ENCODE results near the gene PTPRS.
"Not testable (repeated sequence)": the region's sequence is repeated elsewhere in the genome, so short reads cannot be mapped to it uniquely, and the experiment has no call there.

The PTPRS gene

GRCh38 chr19:5386841-5387240, 46.2 kb upstream of the PTPRS start:
- no peak overlapping the region for H2AFZ ChIP-seq (ENCODE audit: low read depth, low read length)
- peaks cover 3% of the 10 kb centered on the region for H3K9me3 ChIP-seq (ENCODE audit: insufficient read depth, low read length, severe bottlenecking)
- no peak for ATAC-seq (ENCODE audit: insufficient read depth, low read depth)
- TF ChIP-seq EZH2 (IDR thresholded peaks at IDR 0.05; ENCODE audit: borderline replicate concordance, low read depth, low read length, severe bottlenecking): no peak
- TF ChIP-seq CTCF (IDR thresholded peaks at IDR 0.05; ENCODE audit: borderline replicate concordance, extremely low read depth, low read length, poor library complexity, severe bottlenecking): no peak
- H3K4me3 ChIP-seq (ENCODE audit: low read depth in 1 of 2, low read length in 2 of 2): no peak overlapping the region
- no peak for DNase-seq
- H3K27me3 ChIP-seq (ENCODE audit: insufficient read depth, low read length, poor library complexity): no peaks in the 10 kb centered on the region
- no peaks in the 10 kb centered on the region for H4K20me1 ChIP-seq (ENCODE audit: insufficient read depth, low read length)
- H3K4me1 ChIP-seq (ENCODE audit: insufficient read depth, low read length): no peaks in the 10 kb centered on the region
- H3K36me3 ChIP-seq (ENCODE audit: insufficient read depth, low read length): no peaks in the 10 kb centered on the region
- H3K4me2 ChIP-seq (ENCODE audit: insufficient read depth, low read length): no peak overlapping the region
- no peak overlapping the region for H3K9ac ChIP-seq (ENCODE audit: low read depth, low read length)
- no peak overlapping the region for H3K27ac ChIP-seq (ENCODE audit: low read length)
- H3K79me2 ChIP-seq (ENCODE audit: insufficient read depth, low read length): no peaks in the 10 kb centered on the region

- H3K4me1 ChIP-seq (ENCODE audit: insufficient read depth, low read length); H3K27ac ChIP-seq (ENCODE audit: low read length); H3K36me3 ChIP-seq (ENCODE audit: insufficient read depth, low read length); H2AFZ ChIP-seq (ENCODE audit: low read depth, low read length); H3K9me3 ChIP-seq (ENCODE audit: insufficient read depth, low read length, severe bottlenecking); H3K27me3 ChIP-seq (ENCODE audit: insufficient read depth, low read length, poor library complexity); H4K20me1 ChIP-seq (ENCODE audit: insufficient read depth, low read length); H3K4me2 ChIP-seq (ENCODE audit: insufficient read depth, low read length); H3K79me2 ChIP-seq (ENCODE audit: insufficient read depth, low read length); ATAC-seq (ENCODE audit: insufficient read depth, low read depth); H3K4me3 ChIP-seq (ENCODE audit: low read depth in 1 of 2, low read length in 2 of 2); DNase-seq; H3K9ac ChIP-seq (ENCODE audit: low read depth, low read length): not testable (repeated sequence)
These were observed 40.6 kb upstream of the PTPRS start for GRCh38 chr19:5381197-5381596.

GRCh38 chr19:5380215-5380919, 39.8 kb upstream of the PTPRS start:
- ATAC-seq (ENCODE audit: insufficient read depth, low read depth): no peak
- Histone ChIP-seq H3K4me3 (ENCODE audit: low read depth in 1 of 2, low read length in 2 of 2) (no peak overlapping the region), H3K4me1 (ENCODE audit: insufficient read depth, low read length) (no peaks in the 10 kb centered on the region), H3K27me3 (ENCODE audit: insufficient read depth, low read length, poor library complexity) (no peaks in the 10 kb centered on the region), H4K20me1 (ENCODE audit: insufficient read depth, low read length) (no peaks in the 10 kb centered on the region), H3K79me2 (ENCODE audit: insufficient read depth, low read length) (no peaks in the 10 kb centered on the region), H3K36me3 (ENCODE audit: insufficient read depth, low read length) (no peaks in the 10 kb centered on the region), H3K27ac (ENCODE audit: low read length) (no peak overlapping the region), H3K9me3 (ENCODE audit: insufficient read depth, low read length, severe bottlenecking) (peaks cover 3% of the 10 kb centered on the region), H2AFZ (ENCODE audit: low read depth, low read length) (no peak overlapping the region), H3K9ac (ENCODE audit: low read depth, low read length) (no peak overlapping the region), H3K4me2 (ENCODE audit: insufficient read depth, low read length) (no peak overlapping the region)
- TF ChIP-seq EZH2 (IDR thresholded peaks at IDR 0.05; ENCODE audit: borderline replicate concordance, low read depth, low read length, severe bottlenecking) (no peak), CTCF (IDR thresholded peaks at IDR 0.05; ENCODE audit: borderline replicate concordance, extremely low read depth, low read length, poor library complexity, severe bottlenecking) (no peak)
- DNase-seq: no peak

GRCh38 chr19:5376928-5377327, 36.3 kb upstream of the PTPRS start:
- no peaks in the 10 kb centered on the region for H3K9me3 ChIP-seq (ENCODE audit: insufficient read depth, low read length, severe bottlenecking)
- DNase-seq (no peak), ATAC-seq (ENCODE audit: insufficient read depth, low read depth) (no peak)
- no peak overlapping the region for H3K4me2 ChIP-seq (ENCODE audit: insufficient read depth, low read length)
- no peaks in the 10 kb centered on the region for H3K36me3 ChIP-seq (ENCODE audit: insufficient read depth, low read length)
- H3K4me1 ChIP-seq (ENCODE audit: insufficient read depth, low read length): no peaks in the 10 kb centered on the region
- H3K4me3 ChIP-seq (ENCODE audit: low read depth in 1 of 2, low read length in 2 of 2): no peak overlapping the region
- no peaks in the 10 kb centered on the region for H3K79me2 ChIP-seq (ENCODE audit: insufficient read depth, low read length)
- H3K27me3 ChIP-seq (ENCODE audit: insufficient read depth, low read length, poor library complexity): no peaks in the 10 kb centered on the region
- H3K9ac ChIP-seq (ENCODE audit: low read depth, low read length): no peak overlapping the region
- H3K27ac ChIP-seq (ENCODE audit: low read length): no peak overlapping the region
- no peaks in the 10 kb centered on the region; the same call in 1 of the 2 replicates for H4K20me1 ChIP-seq (ENCODE audit: insufficient read depth, low read length)
- no peak overlapping the region for H2AFZ ChIP-seq (ENCODE audit: low read depth, low read length)
- TF ChIP-seq EZH2 (IDR thresholded peaks at IDR 0.05; ENCODE audit: borderline replicate concordance, low read depth, low read length, severe bottlenecking) (no peak), CTCF (IDR thresholded peaks at IDR 0.05; ENCODE audit: borderline replicate concordance, extremely low read depth, low read length, poor library complexity, severe bottlenecking) (no peak)
